ENCODE results near the gene LRRC8D.

The LRRC8D gene

DNA sequence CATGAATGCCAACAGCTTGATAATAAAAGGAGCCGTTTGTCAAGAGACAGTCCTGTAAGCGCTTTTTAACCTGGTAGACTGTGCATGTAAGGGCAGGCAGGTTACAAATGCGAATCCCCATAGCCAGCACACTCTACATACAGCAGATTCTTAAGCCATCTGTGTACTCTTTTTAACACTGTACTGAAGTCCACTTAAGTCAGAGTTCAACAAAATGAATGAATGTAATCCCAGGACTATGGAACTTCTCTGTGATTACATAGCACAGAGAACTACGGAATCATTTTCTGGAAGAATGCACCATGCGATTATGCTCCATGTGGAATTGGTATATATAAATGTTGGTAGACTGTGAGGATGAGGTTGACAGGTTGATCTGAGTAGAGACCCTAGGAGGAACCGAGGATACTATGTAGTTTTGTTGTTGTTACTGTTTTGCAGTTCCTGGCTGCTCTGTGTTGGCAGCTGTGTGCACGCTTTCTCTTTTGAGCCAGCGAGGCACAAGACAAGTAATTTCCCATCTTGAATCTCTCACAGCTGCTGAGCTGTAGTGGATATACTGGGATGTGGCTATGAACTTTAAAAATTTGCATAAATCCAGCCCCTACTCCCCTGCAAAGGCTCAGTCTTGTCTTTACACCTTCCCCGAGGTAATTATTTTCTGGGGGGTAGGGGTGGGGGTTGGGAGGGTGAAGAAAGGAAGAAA is 21.9 kb downstream of the LRRC8D start:
- H3K4me1 ChIP-seq, result peaks cover 4% of the 10 kb centered on the region
- H3K79me2 ChIP-seq, result no peaks in the 10 kb centered on the region
- H2AFZ ChIP-seq, result peak overlapping the region; percentile 56
- H3K4me2 ChIP-seq (ENCODE audit: low read length), result peak overlapping the region; percentile 69
- H3K27me3 ChIP-seq (ENCODE audit: control insufficient read depth, insufficient read depth, low read length), result no peaks in the 10 kb centered on the region
- H3K27ac ChIP-seq, result no peak overlapping the region
- no peaks in the 10 kb centered on the region for H3K36me3 ChIP-seq (ENCODE audit: control insufficient read depth, insufficient read depth, low read length)
- H3K9me3 ChIP-seq (ENCODE audit: control insufficient read depth, low read length), result no peaks in the 10 kb centered on the region
- no peak overlapping the region for H3K9ac ChIP-seq
- no peak for TF ChIP-seq CTCF (IDR thresholded peaks at IDR 0.05)
- peak overlapping the region; percentile 46 for H3K4me3 ChIP-seq (ENCODE audit: low read depth, low read length)

DNA sequence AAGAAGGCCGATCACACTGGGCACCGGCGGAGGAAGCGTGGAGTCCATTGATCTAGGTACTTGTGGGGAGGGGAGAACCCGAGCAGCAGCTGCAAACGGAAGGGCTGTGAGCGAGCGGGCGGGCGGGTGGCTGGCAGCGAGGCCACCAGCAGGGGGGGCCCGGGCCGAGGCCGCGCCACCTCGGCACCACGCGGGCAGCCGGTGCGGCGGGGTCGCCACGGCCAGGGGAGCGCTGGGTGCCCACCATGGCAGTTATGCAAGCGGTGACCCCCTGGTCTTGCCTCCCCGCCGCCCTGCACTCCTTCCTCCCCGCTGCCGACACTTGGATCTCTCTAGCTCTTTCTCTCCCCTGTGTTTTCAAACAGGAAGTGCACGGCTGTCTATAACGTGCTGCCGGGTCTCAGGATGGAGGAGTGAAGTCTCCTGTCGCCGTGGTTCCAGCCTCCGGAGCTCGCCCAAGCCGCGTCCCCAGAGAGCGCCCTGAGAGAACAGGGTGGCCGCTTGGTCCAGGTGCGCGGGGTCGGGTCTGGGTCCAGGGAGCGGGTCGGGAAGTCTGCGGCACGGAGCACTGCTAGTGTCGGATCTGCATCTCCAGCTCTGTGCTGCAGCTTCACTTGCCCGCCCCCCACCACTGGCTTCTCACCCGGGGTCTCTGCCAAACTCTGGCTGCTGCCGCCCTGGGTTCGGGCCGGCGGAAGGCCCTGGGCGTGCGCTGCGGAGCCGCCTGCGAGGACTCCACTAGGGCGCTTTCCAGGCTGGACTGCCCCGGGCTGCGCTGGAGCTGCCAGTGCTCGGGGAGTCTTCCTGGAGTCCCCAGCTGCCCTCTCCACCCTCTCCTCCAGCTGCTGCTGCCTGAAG is 22.7 kb downstream of the LRRC8D start:
- H3K27ac ChIP-seq, result no peak overlapping the region
- no peaks in the 10 kb centered on the region for H3K79me2 ChIP-seq
- no peaks in the 10 kb centered on the region for H3K9me3 ChIP-seq (ENCODE audit: control insufficient read depth, low read length)
- H3K36me3 ChIP-seq (ENCODE audit: control insufficient read depth, insufficient read depth, low read length), result no peaks in the 10 kb centered on the region
- H2AFZ ChIP-seq, result peak overlapping the region; percentile 74
- H3K4me2 ChIP-seq (ENCODE audit: low read length), result peak overlapping the region; percentile 69
- no peak overlapping the region for H3K9ac ChIP-seq
- no peaks in the 10 kb centered on the region for H3K27me3 ChIP-seq (ENCODE audit: control insufficient read depth, insufficient read depth, low read length)
- peak overlapping the region; percentile 46 for H3K4me3 ChIP-seq (ENCODE audit: low read depth, low read length)
- H3K4me1 ChIP-seq, result peaks cover 4% of the 10 kb centered on the region
- TF ChIP-seq CTCF (IDR thresholded peaks at IDR 0.05), result peak; percentile 29

GRCh38 chr1:89844241-89844807 is 23.5 kb downstream of the LRRC8D start:
- Histone ChIP-seq H3K4me1 (peaks cover 4% of the 10 kb centered on the region), H3K27ac (no peak overlapping the region), H2AFZ (peak overlapping the region; percentile 74), H3K27me3 (ENCODE audit: control insufficient read depth, insufficient read depth, low read length) (no peaks in the 10 kb centered on the region), H3K36me3 (ENCODE audit: control insufficient read depth, insufficient read depth, low read length) (no peaks in the 10 kb centered on the region), H3K9ac (no peak overlapping the region), H3K79me2 (no peaks in the 10 kb centered on the region), H3K4me2 (ENCODE audit: low read length) (no peak overlapping the region), H3K9me3 (ENCODE audit: control insufficient read depth, low read length) (no peaks in the 10 kb centered on the region), H3K4me3 (ENCODE audit: low read depth, low read length) (no peak overlapping the region)
- TF ChIP-seq CTCF (IDR thresholded peaks at IDR 0.05), result no peak

- no peak for TF ChIP-seq CTCF (IDR thresholded peaks at IDR 0.05)
- no peak overlapping the region for H2AFZ ChIP-seq
- H3K27me3 ChIP-seq (ENCODE audit: control insufficient read depth, insufficient read depth, low read length), result no peaks in the 10 kb centered on the region
- H3K9ac ChIP-seq, result no peak overlapping the region
- H3K4me1 ChIP-seq, result peaks cover 4% of the 10 kb centered on the region
- H3K4me2 ChIP-seq (ENCODE audit: low read length), result no peak overlapping the region
- H3K79me2 ChIP-seq, result no peaks in the 10 kb centered on the region
- no peaks in the 10 kb centered on the region for H3K36me3 ChIP-seq (ENCODE audit: control insufficient read depth, insufficient read depth, low read length)
- no peaks in the 10 kb centered on the region for H3K9me3 ChIP-seq (ENCODE audit: control insufficient read depth, low read length)
- no peak overlapping the region for H3K27ac ChIP-seq
- no peak overlapping the region for H3K4me3 ChIP-seq (ENCODE audit: low read depth, low read length)
Observed at GRCh38 chr1:89844860-89845259, 24.0 kb downstream of the LRRC8D start.

All from parathyroid adenoma (tissue), 2 donors.